H9 (cell line): ENCODE results near the gene OR1J1. TPM values are rescaled to one million over a fixed set of nuclear protein-coding genes. Genes with fewer than 3 reads are reported as not detected.

Experiments
- DNase-seq: peaks from one replicate; pipeline ENCODE4 v3.0.0-alpha.2; 2017
- H2AFZ ChIP-seq: one replicate; pipeline ENCODE4 v1.6.1; 2013; ENCODE audit warnings: mild to moderate bottlenecking, low read length, control low read depth, moderate library complexity
- H2AK5ac ChIP-seq: 2 replicates; pipeline ENCODE4 v1.6.1; 2013; ENCODE audit warnings: low read length, control low read depth, mixed read lengths; ENCODE audit not compliant: insufficient read length
- H2BK120ac ChIP-seq: one replicate; pipeline ENCODE4 v1.6.1; 2013; ENCODE audit warnings: low read depth, mild to moderate bottlenecking, low read length, control low read depth, inconsistent platforms; ENCODE audit not compliant: poor library complexity, severe bottlenecking
- H2BK12ac ChIP-seq: 2 replicates; pipeline ENCODE4 v1.6.1; 2013; ENCODE audit warnings: low read length, control low read depth, mixed read lengths, low read depth; ENCODE audit not compliant: insufficient read length
- H2BK15ac ChIP-seq: 2 replicates; pipeline ENCODE4 v1.6.1; 2013; ENCODE audit warnings: low read depth, low read length, control low read depth
- H2BK20ac ChIP-seq: one replicate; pipeline ENCODE4 v1.6.1; 2013; ENCODE audit warnings: low read depth, mild to moderate bottlenecking, low read length, control low read depth, inconsistent platforms; ENCODE audit not compliant: poor library complexity, severe bottlenecking
- H2BK5ac ChIP-seq: 2 replicates; pipeline ENCODE4 v1.6.1; 2013; ENCODE audit warnings: low read length, control low read depth, mixed read lengths; ENCODE audit not compliant: insufficient read length
- H3K14ac ChIP-seq: 2 replicates; pipeline ENCODE4 v1.6.1; 2013; ENCODE audit warnings: low read length, control low read depth; ENCODE audit not compliant: insufficient read depth
- H3K18ac ChIP-seq: 2 replicates; pipeline ENCODE4 v1.6.1; 2013; ENCODE audit warnings: low read depth, mild to moderate bottlenecking, mixed read lengths, low read length, control low read depth; ENCODE audit not compliant: insufficient read length
- H3K23ac ChIP-seq: 2 replicates; pipeline ENCODE4 v1.6.1; 2013; ENCODE audit warnings: low read length, control low read depth, mixed read lengths, low read depth; ENCODE audit not compliant: insufficient read length
- H3K23me2 ChIP-seq: 2 replicates; pipeline ENCODE4 v1.6.1; 2013; ENCODE audit warnings: low read depth, mild to moderate bottlenecking, mixed read lengths, low read length, control low read depth; ENCODE audit not compliant: insufficient read length, poor library complexity, severe bottlenecking
- H3K27ac ChIP-seq: 2 replicates; pipeline ENCODE4 v1.5.1; 2013; ENCODE audit warnings: low read length, control low read depth, mixed read lengths, low read depth; ENCODE audit not compliant: insufficient read length
- H3K27me3 ChIP-seq: 2 replicates; pipeline ENCODE4 v1.6.1; 2013; ENCODE audit warnings: low read length, control low read depth, inconsistent platforms; ENCODE audit not compliant: insufficient read depth
- H3K4ac ChIP-seq: 2 replicates; pipeline ENCODE4 v1.6.1; 2013; ENCODE audit warnings: low read depth, mild to moderate bottlenecking, control low read depth, inconsistent platforms, low read length, moderate library complexity
- H3K4me1 ChIP-seq: 2 replicates; pipeline ENCODE4 v1.6.1; 2013; ENCODE audit warnings: low read length, control low read depth, inconsistent platforms; ENCODE audit not compliant: insufficient read depth
- H3K4me2 ChIP-seq: 2 replicates; pipeline ENCODE4 v1.6.1; 2013; ENCODE audit warnings: low read length, control low read depth, mixed read lengths; ENCODE audit not compliant: insufficient read length, insufficient read depth
- H3K56ac ChIP-seq: 2 replicates; pipeline ENCODE4 v1.6.1; 2013; ENCODE audit warnings: low read depth, mild to moderate bottlenecking, mixed read lengths, low read length, control low read depth; ENCODE audit not compliant: insufficient read length
- H3K79me1 ChIP-seq: 2 replicates; pipeline ENCODE4 v1.6.1; 2013; ENCODE audit warnings: low read depth, mild to moderate bottlenecking, moderate library complexity, low read length, control low read depth, inconsistent platforms; ENCODE audit not compliant: insufficient read depth, poor library complexity, severe bottlenecking
- H3K79me2 ChIP-seq: 2 replicates; pipeline ENCODE4 v1.6.1; 2013; ENCODE audit warnings: low read length, control low read depth, inconsistent platforms; ENCODE audit not compliant: insufficient read depth
- H3K9ac ChIP-seq: 2 replicates; pipeline ENCODE4 v1.6.1; 2013; ENCODE audit warnings: low read length, control low read depth, mixed read lengths; ENCODE audit not compliant: insufficient read length; ENCODE audit errors: extremely low read depth
- H3K9me3 ChIP-seq: one replicate; pipeline ENCODE4 v1.6.1; 2013; ENCODE audit warnings: low read depth, low read length, inconsistent platforms; ENCODE audit not compliant: control insufficient read depth
- H3T11ph ChIP-seq: one replicate; pipeline ENCODE4 v1.6.1; 2013; ENCODE audit warnings: mild to moderate bottlenecking, low read length, control low read depth, inconsistent platforms
- H4K20me1 ChIP-seq: one replicate; pipeline ENCODE4 v1.6.1; 2013; ENCODE audit not compliant: control insufficient read depth, insufficient read length, insufficient read depth
- H4K5ac ChIP-seq: 2 replicates; pipeline ENCODE4 v1.6.1; 2013; ENCODE audit warnings: low read depth, mild to moderate bottlenecking, mixed read lengths, low read length, control low read depth; ENCODE audit not compliant: insufficient read length
- H4K8ac ChIP-seq: replicated peaks from 2 replicates; pipeline ENCODE4 v1.6.1; 2013; ENCODE audit warnings: low read length, control low read depth, mixed read lengths, low read depth; ENCODE audit not compliant: insufficient read length
- H4K91ac ChIP-seq: 2 replicates; pipeline ENCODE4 v1.6.1; 2013; ENCODE audit warnings: low read depth, mild to moderate bottlenecking, moderate library complexity, mixed read lengths, low read length, control low read depth; ENCODE audit not compliant: insufficient read length
- H3K27ac Mint-ChIP-seq, 3 experiments: 2 replicates in 2 of 3; 3 replicates in 1 of 3; pipeline ENCODE4 v1.8.0; 2020 to 2021; ENCODE audit warnings: mixed read lengths in 3 of 3, mild to moderate bottlenecking in 1 of 3, moderate library complexity in 1 of 3
- H3K27me3 Mint-ChIP-seq: 2 replicates; pipeline ENCODE4 v1.8.0; 2021; ENCODE audit warnings: low read depth, mild to moderate bottlenecking, moderate library complexity, mixed read lengths
- H3K36me3 Mint-ChIP-seq, 3 experiments: 2 replicates in 2 of 3; 3 replicates in 1 of 3; pipeline ENCODE4 v1.8.0; 2020 to 2021; ENCODE audit warnings: low read depth in 3 of 3, mixed read lengths in 3 of 3; ENCODE audit not compliant: insufficient read depth in 1 of 3
- H3K4me1 Mint-ChIP-seq, 2 experiments: 2 replicates each; pipeline ENCODE4 v1.8.0; 2020; ENCODE audit warnings: mixed read lengths in 2 of 2
- H3K4me3 Mint-ChIP-seq, 2 experiments: 2 replicates in 1 of 2; 3 replicates in 1 of 2; pipeline ENCODE4 v1.8.0; 2020 to 2021; ENCODE audit warnings: mild to moderate bottlenecking in 2 of 2, mixed read lengths in 2 of 2, moderate library complexity in 1 of 2
- H3K9me3 Mint-ChIP-seq, 2 experiments: 2 replicates in 1 of 2; 3 replicates in 1 of 2; pipeline ENCODE4 v1.8.0; 2020; ENCODE audit warnings: mild to moderate bottlenecking in 2 of 2, mixed read lengths in 2 of 2, moderate library complexity in 1 of 2
- CTCF ChIP-seq: fragments of 200-600 bp; sonication (generic); conservative IDR thresholded peaks from 3 replicates; pipeline ENCODE4 v1.8.0; 2021; ENCODE audit warnings: antibody characterized with exemption, mild to moderate bottlenecking
- WGBS: extraction: QIAGEN DNeasy Blood & Tissue Kit; methylation state at CpG from one replicate; pipeline ENCODE4 v1.1.7; 2013; ENCODE audit warnings: missing lambda C conversion rate, low lambda C conversion rate, mixed read lengths; ENCODE audit not compliant: insufficient read length; ENCODE audit errors: extremely low coverage; 5-methylcytosine and 5-hydroxymethylcytosine counted together
- total RNA-seq: library from RNA; stranded (reverse); gene quantifications from 2 replicates; pipeline ENCODE4 v1.2.1, GENCODE V29; 2021

Gene OR1J1
- total RNA-seq, 1 experiment from 2014 or later = not detected

- no peaks in the 10 kb centered on the region for H4K20me1 ChIP-seq
- no peak overlapping the region for H3K56ac ChIP-seq
- H3K79me1 ChIP-seq = no peaks in the 10 kb centered on the region
- H3K4me1 ChIP-seq = no peaks in the 10 kb centered on the region
- H3T11ph ChIP-seq = no peak overlapping the region
- peaks cover 63 to 86% of the 10 kb centered on the region in 2 experiments for H3K9me3 Mint-ChIP-seq
- H3K4me1 Mint-ChIP-seq = no peaks in the 10 kb centered on the region
- no peak overlapping the region for H3K4ac ChIP-seq
- H4K91ac ChIP-seq = no peak overlapping the region
- no peak overlapping the region for H2AK5ac ChIP-seq
- H2BK5ac ChIP-seq = no peak overlapping the region
- peaks cover 0 to 3% (median 3%) of the 10 kb centered on the region in 3 experiments; a peak in 4 of 7 replicates for H3K36me3 Mint-ChIP-seq
- H2BK12ac ChIP-seq = no peak overlapping the region
- no peak overlapping the region for H2AFZ ChIP-seq
- no peak overlapping the region for H3K14ac ChIP-seq
- H3K4me3 Mint-ChIP-seq = no peak overlapping the region
- H3K9me3 ChIP-seq = peaks cover 43% of the 10 kb centered on the region
- no peaks in the 10 kb centered on the region for H3K79me2 ChIP-seq
- no peak overlapping the region for H2BK120ac ChIP-seq
- DNase-seq = no peak
- TF ChIP-seq CTCF = no peak
- H3K23me2 ChIP-seq = no peaks in the 10 kb centered on the region
- no peak overlapping the region for H3K27ac Mint-ChIP-seq
- no peaks in the 10 kb centered on the region for H3K27me3 ChIP-seq
- H2BK20ac ChIP-seq = no peak overlapping the region
- no peak overlapping the region for H2BK15ac ChIP-seq
- no CpG with 5 or more reads among the region's 1 CpG for WGBS
- no peak overlapping the region for H3K27ac ChIP-seq
- H3K23ac ChIP-seq = no peak overlapping the region
- H3K4me2 ChIP-seq = no peak overlapping the region
- H3K18ac ChIP-seq = no peak overlapping the region
- peaks cover 13% of the 10 kb centered on the region for H3K27me3 Mint-ChIP-seq
- no peak overlapping the region for H4K5ac ChIP-seq
- H4K8ac ChIP-seq = no peak overlapping the region
- H3K9ac ChIP-seq = no peak overlapping the region
Observed at GRCh38 chr9:122442568-122442967, 35.2 kb downstream of the OR1J1 start.

Other genes starting within 250 kb of the OR1J1 start
- gene LHX6, start 249.0 kb downstream of the OR1J1 start, total RNA-seq = 1.6 and 1.8 TPM in 2 replicates
- 18.3 and 18.9 TPM in 2 replicates for gene RBM18, start 213.1 kb downstream of the OR1J1 start, total RNA-seq
- gene MRRF, start 213.0 kb downstream of the OR1J1 start, total RNA-seq = 31.6 and 33.7 TPM in 2 replicates
- 1.0 and 1.3 TPM in 2 replicates for gene PTGS1, start 106.9 kb downstream of the OR1J1 start, total RNA-seq
- gene OR1J2, start 32.9 kb upstream of the OR1J1 start, total RNA-seq = not detected in 2 replicates
- not detected in 2 replicates for gene OR1J4, start 41.2 kb upstream of the OR1J1 start, total RNA-seq
- not detected in 2 replicates for gene OR1N1, start 49.4 kb upstream of the OR1J1 start, total RNA-seq
- not detected in 2 replicates for gene OR1N2, start 75.2 kb upstream of the OR1J1 start, total RNA-seq
- gene OR1L8, start 105.5 kb upstream of the OR1J1 start, total RNA-seq = not detected in 2 replicates
- gene OR1Q1, start 136.8 kb upstream of the OR1J1 start, total RNA-seq = not detected in 2 replicates
- gene OR1B1, start 179.7 kb upstream of the OR1J1 start, total RNA-seq = not detected in 2 replicates
- gene OR1L1, start 183.8 kb upstream of the OR1J1 start, total RNA-seq = not detected in 2 replicates
- not detected in 2 replicates for gene OR1L3, start 197.2 kb upstream of the OR1J1 start, total RNA-seq
- not detected in 2 replicates for gene OR1L4, start 246.1 kb upstream of the OR1J1 start, total RNA-seq